H1 (cell line): ENCODE results near the gene GALNT9. TPM values are rescaled to one million over a fixed set of nuclear protein-coding genes. Genes with fewer than 3 reads are reported as not detected.

Experiments
- CTCF ChIA-PET: fragments of 300-600 bp; sonication (Branson Sonifier 250); formaldehyde crosslinking; loops from one replicate; lab custom pipeline; 2021; ENCODE audit not compliant: partially characterized antibody; lab: Charles Lee
- POLR2A ChIA-PET: fragments of 300-600 bp; sonication (Branson Sonifier 250); formaldehyde crosslinking; loops from one replicate; lab custom pipeline; 2021; ENCODE audit warnings: inconsistent platforms; ENCODE audit not compliant: partially characterized antibody; lab: Charles Lee
- DNase-seq, 2 experiments: peaks; one replicate each; pipeline versions ENCODE4 v3.0.0 to v3.0.0-alpha.2; 2010 to 2022; ENCODE audit warnings: low spot score in 2 of 2, low read depth in 1 of 2, mixed read lengths in 1 of 2
- FAIRE-seq: peaks from 2 replicates; lab custom pipeline; 2011; peaks lifted over from hg19 to GRCh38; lab: Jason Lieb, UNC
- H2AFZ ChIP-seq: 2 replicates; pipeline ENCODE4 v1.8.1; 2012; ENCODE audit warnings: low read length, inconsistent platforms
- H2AK5ac ChIP-seq: 2 replicates; pipeline ENCODE4 v1.6.1; 2013; ENCODE audit warnings: low read depth, low read length
- H2BK120ac ChIP-seq: replicated peaks from 2 replicates; pipeline ENCODE3; 2013; ENCODE audit warnings: low read depth, low read length, inconsistent platforms
- H2BK12ac ChIP-seq: 2 replicates; pipeline ENCODE4 v1.6.1; 2013; ENCODE audit warnings: low read depth, low read length
- H2BK15ac ChIP-seq: 2 replicates; pipeline ENCODE4 v1.6.1; 2013; ENCODE audit warnings: low read length
- H2BK20ac ChIP-seq: 2 replicates; pipeline ENCODE4 v1.6.1; 2013; ENCODE audit warnings: low read length
- H2BK5ac ChIP-seq: 2 replicates; pipeline ENCODE4 v1.6.1; 2013; ENCODE audit warnings: low read depth, low read length
- H3K14ac ChIP-seq: 2 replicates; pipeline ENCODE4 v1.6.1; 2013; ENCODE audit warnings: inconsistent platforms; ENCODE audit not compliant: insufficient read length
- H3K18ac ChIP-seq: 2 replicates; pipeline ENCODE4 v1.6.1; 2013; ENCODE audit warnings: low read length; ENCODE audit errors: extremely low read depth
- H3K23ac ChIP-seq: 2 replicates; pipeline ENCODE4 v1.6.1; 2013; ENCODE audit warnings: inconsistent platforms; ENCODE audit not compliant: insufficient read length
- H3K23me2 ChIP-seq: 2 replicates; pipeline ENCODE4 v1.6.1; 2013; ENCODE audit warnings: low read depth, low read length
- H3K27ac ChIP-seq: 2 replicates; pipeline ENCODE4 v1.6.1; 2011; ENCODE audit warnings: low read depth, low read length, inconsistent platforms
- H3K27me3 ChIP-seq, 4 experiments: replicated peaks in 1 of 4; 1 replicate in 1 of 4; 2 replicates in 3 of 4; pipeline versions ENCODE4 v1.6.1 to v1.8.1; 2011 to 2013; ENCODE audit warnings: low read length in 3 of 4, mild to moderate bottlenecking in 3 of 4, inconsistent platforms in 2 of 4, mixed read lengths in 2 of 4, moderate library complexity in 1 of 4; ENCODE audit not compliant: control insufficient read depth in 3 of 4, insufficient read depth in 3 of 4; ENCODE audit errors: extremely low read depth in 1 of 4
- H3K36me3 ChIP-seq, 4 experiments: 2 replicates each; pipeline versions ENCODE4 v1.6.1 to v1.8.1; 2011 to 2013; ENCODE audit warnings: mild to moderate bottlenecking in 4 of 4, low read length in 3 of 4, moderate library complexity in 2 of 4, control low read depth in 1 of 4, inconsistent platforms in 1 of 4; ENCODE audit not compliant: insufficient read depth in 4 of 4, control insufficient read depth in 2 of 4
- H3K4ac ChIP-seq: replicated peaks from 2 replicates; pipeline ENCODE3; 2013; ENCODE audit warnings: low read length, low read depth, mixed read lengths, inconsistent platforms; ENCODE audit not compliant: insufficient read length
- H3K4me1 ChIP-seq, 4 experiments: replicated peaks in 1 of 4; 1 replicate in 1 of 4; 2 replicates in 3 of 4; pipeline versions ENCODE4 v1.6.1 to v1.8.1; 2011 to 2013; ENCODE audit warnings: low read length in 3 of 4, inconsistent platforms in 2 of 4, mixed read lengths in 1 of 4; ENCODE audit not compliant: insufficient read depth in 4 of 4, control insufficient read depth in 3 of 4
- H3K4me2 ChIP-seq, 2 experiments: 2 replicates each; pipeline versions ENCODE4 v1.6.1 to v1.8.1; 2011 to 2013; ENCODE audit warnings: low read depth in 2 of 2, low read length in 2 of 2, control low read depth in 1 of 2, inconsistent platforms in 1 of 2, mild to moderate bottlenecking in 1 of 2; ENCODE audit not compliant: insufficient read depth in 1 of 2
- H3K4me3 ChIP-seq, 4 experiments: fragments of 200-600, 300-600 bp in 1 of 4; sonication (generic), shearing (Covaris generic), sonication (Bioruptor Twin) in 1 of 4; 2 replicates each; pipeline versions ENCODE4 v1.5.1 to v1.8.1; 2011 to 2016; ENCODE audit warnings: low read length in 4 of 4, low read depth in 3 of 4, control low read depth in 2 of 4, inconsistent platforms in 2 of 4, mild to moderate bottlenecking in 2 of 4, mixed read lengths in 1 of 4, moderate library complexity in 1 of 4; ENCODE audit not compliant: insufficient read depth in 2 of 4; ENCODE audit errors: extremely low read depth in 1 of 4
- H3K56ac ChIP-seq: replicated peaks from 2 replicates; pipeline ENCODE3; 2013; ENCODE audit warnings: low read depth, mild to moderate bottlenecking, mixed read lengths, low read length, inconsistent platforms; ENCODE audit not compliant: insufficient read length
- H3K79me1 ChIP-seq: 2 replicates; pipeline ENCODE4 v1.6.1; 2013; ENCODE audit warnings: low read depth, low read length, control low read depth
- H3K79me2 ChIP-seq, 2 experiments: 2 replicates each; pipeline versions ENCODE4 v1.6.1 to v1.8.1; 2012 to 2013; ENCODE audit warnings: low read length in 2 of 2, mild to moderate bottlenecking in 2 of 2, inconsistent platforms in 1 of 2; ENCODE audit not compliant: insufficient read depth in 2 of 2, control insufficient read depth in 1 of 2
- H3K9ac ChIP-seq, 4 experiments: replicated peaks in 1 of 4; 1 replicate in 1 of 4; 2 replicates in 3 of 4; pipeline versions ENCODE4 v1.6.1 to v1.8.1; 2011 to 2013; ENCODE audit warnings: low read depth in 3 of 4, low read length in 3 of 4, control low read depth in 2 of 4, mild to moderate bottlenecking in 2 of 4, moderate library complexity in 2 of 4, inconsistent platforms in 1 of 4; ENCODE audit errors: extremely low read depth in 1 of 4
- H3K9me3 ChIP-seq, 2 experiments: 2 replicates each; pipeline versions ENCODE4 v1.6.1 to v1.8.1; 2012 to 2013; ENCODE audit warnings: mild to moderate bottlenecking in 2 of 2, moderate library complexity in 2 of 2, control low read depth in 1 of 2, inconsistent platforms in 1 of 2, low read depth in 1 of 2, low read length in 1 of 2, mixed read lengths in 1 of 2; ENCODE audit not compliant: insufficient read depth in 2 of 2
- H4K20me1 ChIP-seq, 2 experiments: replicated peaks in 1 of 2; 2 replicates each; pipeline versions ENCODE3 to v1.8.1; 2011 to 2013; ENCODE audit warnings: inconsistent platforms in 2 of 2, low read length in 2 of 2, mild to moderate bottlenecking in 1 of 2; ENCODE audit not compliant: insufficient read depth in 2 of 2, control insufficient read depth in 1 of 2
- H4K5ac ChIP-seq: 2 replicates; pipeline ENCODE4 v1.6.1; 2013; ENCODE audit warnings: low read length, low read depth, mixed read lengths, inconsistent platforms; ENCODE audit not compliant: insufficient read length
- H4K8ac ChIP-seq: 2 replicates; pipeline ENCODE4 v1.8.0; 2013; ENCODE audit warnings: mild to moderate bottlenecking, moderate library complexity, low read length, inconsistent platforms; ENCODE audit not compliant: insufficient read depth; ENCODE audit errors: extremely low read depth
- H4K91ac ChIP-seq: replicated peaks from 2 replicates; pipeline ENCODE3; 2013; ENCODE audit warnings: low read length, mixed read lengths, inconsistent platforms; ENCODE audit not compliant: insufficient read length
- CHD2 ChIP-seq: IDR thresholded peaks from 2 replicates; pipeline ENCODE4 v1.6.1; 2012; ENCODE audit warnings: low read length, improper control_type of control experiment
- GABPA ChIP-seq: IDR thresholded peaks from 2 replicates; pipeline ENCODE4 v1.6.1; 2011; ENCODE audit warnings: mild to moderate bottlenecking, low read length, moderate library complexity, borderline replicate concordance; ENCODE audit not compliant: insufficient read depth
- SP1 ChIP-seq: IDR thresholded peaks from 2 replicates; pipeline ENCODE4 v1.6.1; 2011; ENCODE audit warnings: low read depth, low read length
- SP2 ChIP-seq: IDR thresholded peaks from 2 replicates; pipeline ENCODE4 v1.6.1; 2012; ENCODE audit warnings: mild to moderate bottlenecking, low read length, inconsistent platforms
- TAF1 ChIP-seq: IDR thresholded peaks from 2 replicates; pipeline ENCODE4 v1.6.1; 2011; ENCODE audit warnings: mild to moderate bottlenecking, low read depth, low read length
- USF2 ChIP-seq: IDR thresholded peaks from 2 replicates; pipeline ENCODE4 v1.6.1; 2011; ENCODE audit warnings: low read length, improper control_type of control experiment
- YY1 ChIP-seq: IDR thresholded peaks from 2 replicates; pipeline ENCODE4 v1.6.1; 2011; ENCODE audit warnings: low read depth, mild to moderate bottlenecking, low read length
- WGBS, 2 experiments: shearing (Covaris generic) in 1 of 2; methylation state at CpG; one replicate each; pipeline versions ENCODE4 v1.1.6 to v1.1.7; 2013 to 2015; ENCODE audit warnings: low lambda C conversion rate in 2 of 2, mixed read lengths in 2 of 2, inconsistent platforms in 1 of 2, low coverage in 1 of 2, missing lambda C conversion rate in 1 of 2; ENCODE audit not compliant: insufficient replicate concordance in 2 of 2, insufficient coverage in 1 of 2, insufficient read length in 1 of 2; ENCODE audit errors: extremely low coverage in 1 of 2, missing lambda C conversion rate in 1 of 2; 5-methylcytosine and 5-hydroxymethylcytosine counted together
- polyA plus RNA-seq, 7 experiments: library from polyadenylated mRNA; depleted of rRNA in 3 of 7; stranded (reverse) in 5 of 7; unstranded in 2 of 7; fragments of >200 nt in 5 of 7; fragments of 200-250 nt in 2 of 7; gene quantifications; 1 replicate in 5 of 7; 2 replicates in 1 of 7; 4 replicates in 1 of 7; pipeline versions ENCODE4 v1.2.1 to v1.2.3, GENCODE V29; 2011 to 2013; ENCODE audit warnings: missing spikeins in 2 of 7, mixed read lengths in 2 of 7
- total RNA-seq: library from RNA; stranded (reverse); fragmentation: NEBNext Ultra II Directional; extraction: Animal tissue kit (Norgen Biotek cat#: 25700); gene quantifications from 2 replicates; pipeline ENCODE4 v1.2.1, GENCODE V29; 2021

The GALNT9 gene
- total and polyA plus RNA-seq, 2 of the 8 experiments (the other 6 are each of a cell fraction or from before 2014, with no cell fraction given): 2.0 to 3.6 TPM

- WGBS, 2 experiments: 61% methylated on average over 12 of the region's 13 CpGs; no CpG with 5 or more reads in 1 of the 2 experiments
- DNase-seq (peak in 1 of 2 experiments; percentile 64), FAIRE-seq (peak; percentile 91)
- H2BK12ac ChIP-seq: no peak overlapping the region
- peaks cover 0 to 16% (median 12%) of the 10 kb centered on the region in 4 experiments; a peak in 6 of 7 replicates for H3K4me1 ChIP-seq
- TF ChIP-seq USF2 (peak; percentile 31; the same call in 1 of the 2 replicates), YY1 (0 out of 2 replicates have a peak, but pooled peaks have one; percentile 45), CHD2 (peak; percentile 74), SP1 (peak; percentile 92), TAF1 (no peak), GABPA (no peak), SP2 (peak; percentile 48; the same call in 1 of the 2 replicates)
- H3K9me3 ChIP-seq: no peaks in the 10 kb centered on the region
- H4K20me1 ChIP-seq: peaks cover 0 to 2% of the 10 kb centered on the region in 2 experiments
- ChIA-PET POLR2A (interaction anchor here (2.0 kb wide), 1 partner anchor 9 kb away, joined by 4 read pairs; no protein-coding TSS in a partner anchor), CTCF (interaction anchor here (1.0 to 4.9 kb wide), 8 partner anchors 10 to 248 kb away, joined by 3 to 36 read pairs (median 4); no protein-coding TSS in a partner anchor)
- no peak overlapping the region for H4K5ac ChIP-seq
- no peaks in the 10 kb centered on the region for H3K79me2 ChIP-seq
- no peaks in the 10 kb centered on the region for H3K79me1 ChIP-seq
- no peak overlapping the region for H2BK120ac ChIP-seq
- H3K4me2 ChIP-seq: peak overlapping the region; percentile 14 to 16; a peak in 2 of 4 replicates
- 0 out of 2 replicates have a peak overlapping the region, but pooled peaks have one; percentile 2 for H2BK5ac ChIP-seq
- H3K36me3 ChIP-seq: no peaks in the 10 kb centered on the region
- no peak overlapping the region for H3K56ac ChIP-seq
- no peak overlapping the region for H3K27ac ChIP-seq
- H3K14ac ChIP-seq: no peak overlapping the region
- no peak overlapping the region for H2BK15ac ChIP-seq
- H4K8ac ChIP-seq: no peak overlapping the region
- no peak overlapping the region for H2AK5ac ChIP-seq
- no peak overlapping the region for H3K23ac ChIP-seq
- H3K4ac ChIP-seq: no peak overlapping the region
- peak overlapping the region; percentile 11; the same call in 1 of the 2 replicates for H2AFZ ChIP-seq
- H3K27me3 ChIP-seq: peaks cover 0 to 8% (median 0%) of the 10 kb centered on the region in 4 experiments; a peak in 4 of 7 replicates
- H3K4me3 ChIP-seq: 0 out of 8 replicates have a peak overlapping the region, but pooled peaks of 1 of the 4 experiments have one; percentile 14
- H4K91ac ChIP-seq: peak overlapping the region; percentile 87
- H3K18ac ChIP-seq: no peak overlapping the region
- H3K23me2 ChIP-seq: no peaks in the 10 kb centered on the region
- no peak overlapping the region for H3K9ac ChIP-seq
- no peak overlapping the region for H2BK20ac ChIP-seq
Observed at GRCh38 chr12:132275110-132275531, 54.3 kb downstream of the GALNT9 start.
